Lower lobe of right lung (tissue), 2 donors: ENCODE results near the gene FXYD7. TPM values are rescaled to one million over a fixed set of nuclear protein-coding genes. Genes with fewer than 3 reads are reported as not detected.
"Not testable (repeated sequence)": the region's sequence is repeated elsewhere in the genome, so short reads cannot be mapped to it uniquely, and the experiment has no call there.

Experiments
- ATAC-seq, 2 donors: fragments of 200-7000 bp; cut with Tn5 transposase; one replicate each; pipeline ENCODE4 v1.9.1; 2020 to 2022; ENCODE audit warnings: mild to moderate bottlenecking in 2 of 2, moderate library complexity in 2 of 2
- DNase-seq: peaks from one replicate; pipeline ENCODE4 v3.0.0-alpha.2; 2020
- H3K27ac ChIP-seq: fragments of 200-600 bp; one replicate; pipeline ENCODE4 v1.8.0; 2022
- H3K27me3 ChIP-seq: fragments of 200-600 bp; one replicate; pipeline ENCODE4 v1.8.0; 2022; ENCODE audit warnings: low read depth
- H3K36me3 ChIP-seq: fragments of 200-600 bp; one replicate; pipeline ENCODE4 v1.8.0; 2022; ENCODE audit warnings: mild to moderate bottlenecking
- H3K4me1 ChIP-seq: fragments of 200-600 bp; one replicate; pipeline ENCODE4 v1.8.0; 2022
- H3K4me3 ChIP-seq: fragments of 200-600 bp; one replicate; pipeline ENCODE4 v1.8.0; 2022; ENCODE audit warnings: mild to moderate bottlenecking
- H3K9me3 ChIP-seq: fragments of 200-600 bp; one replicate; pipeline ENCODE4 v1.8.0; 2022
- CTCF ChIP-seq: fragments of 200-600 bp; IDR thresholded peaks from one replicate; pipeline ENCODE4 v1.8.0; 2022; ENCODE audit warnings: antibody characterized with exemption, mild to moderate bottlenecking
- intact Hi-C: fragments of 100-400 bp; cut with DNase I; formaldehyde crosslinking; loops from one replicate; pipeline ENCODE4 v1.11.0; 2022
- total RNA-seq: library from RNA; stranded (reverse); fragmentation: NEBNext Ultra II Directional; extraction: Animal tissue kit (Norgen Biotek cat#: 25700); gene quantifications from one replicate; pipeline ENCODE4 v1.2.1, GENCODE V29; 2021
- donor health status: DM: no; HTN: yes; CAD: no; lungs with severe emphysema.

Gene FXYD7
- total RNA-seq, 1 donor from 2014 or later, result not detected

GRCh38 chr19:35125749-35126623, 17.1 kb upstream of the FXYD7 start:
- H3K36me3 ChIP-seq, result no peaks in the 10 kb centered on the region
- ATAC-seq (no peak), DNase-seq (no peak)
- no peaks in the 10 kb centered on the region for H3K9me3 ChIP-seq
- H3K27me3 ChIP-seq, result no peaks in the 10 kb centered on the region
- TF ChIP-seq CTCF, result no peak
- H3K4me1 ChIP-seq, result peaks cover 25% of the 10 kb centered on the region
- intact Hi-C loops, result no loop called here
- no peak overlapping the region for H3K4me3 ChIP-seq
- H3K27ac ChIP-seq, result no peak overlapping the region

- DNase-seq (no peak), ATAC-seq (no peak)
- Histone ChIP-seq H3K9me3 (no peaks in the 10 kb centered on the region), H3K4me1 (peaks cover 27% of the 10 kb centered on the region), H3K36me3 (no peaks in the 10 kb centered on the region), H3K4me3 (no peak overlapping the region), H3K27me3 (no peaks in the 10 kb centered on the region), H3K27ac (no peak overlapping the region)
- intact Hi-C loops, result no loop called here
- TF ChIP-seq CTCF, result no peak
Measured at GRCh38 chr19:35126624-35126959, 16.5 kb upstream of the FXYD7 start.

GRCh38 chr19:35127871-35128270, 15.2 kb upstream of the FXYD7 start:
- intact Hi-C loops, result no loop called here
- Histone ChIP-seq H3K9me3 (no peaks in the 10 kb centered on the region), H3K36me3 (no peaks in the 10 kb centered on the region), H3K27ac (no peak overlapping the region), H3K4me3 (no peak overlapping the region), H3K27me3 (no peaks in the 10 kb centered on the region), H3K4me1 (peaks cover 24% of the 10 kb centered on the region)
- ATAC-seq (no peak), DNase-seq (no peak)
- no peak for TF ChIP-seq CTCF

- H3K27ac ChIP-seq, result no peak overlapping the region
- TF ChIP-seq CTCF, result no peak
- no peaks in the 10 kb centered on the region for H3K27me3 ChIP-seq
- DNase-seq (no peak), ATAC-seq (no peak)
- no peak overlapping the region for H3K4me3 ChIP-seq
- no peaks in the 10 kb centered on the region for H3K36me3 ChIP-seq
- H3K4me1 ChIP-seq, result peaks cover 18% of the 10 kb centered on the region
- H3K9me3 ChIP-seq, result no peaks in the 10 kb centered on the region
- intact Hi-C loops, result no loop called here
Measured at GRCh38 chr19:35128398-35129057, 14.5 kb upstream of the FXYD7 start.

- H3K9me3 ChIP-seq, H3K4me3 ChIP-seq, intact Hi-C loops, DNase-seq, H3K27me3 ChIP-seq, H3K4me1 ChIP-seq, ATAC-seq, H3K27ac ChIP-seq, H3K36me3 ChIP-seq: not testable (repeated sequence)
Measured at GRCh38 chr19:35129724-35130274, 13.3 kb upstream of the FXYD7 start.
